ENCODE data around the gene TIPARP.

Gene TIPARP

DNA sequence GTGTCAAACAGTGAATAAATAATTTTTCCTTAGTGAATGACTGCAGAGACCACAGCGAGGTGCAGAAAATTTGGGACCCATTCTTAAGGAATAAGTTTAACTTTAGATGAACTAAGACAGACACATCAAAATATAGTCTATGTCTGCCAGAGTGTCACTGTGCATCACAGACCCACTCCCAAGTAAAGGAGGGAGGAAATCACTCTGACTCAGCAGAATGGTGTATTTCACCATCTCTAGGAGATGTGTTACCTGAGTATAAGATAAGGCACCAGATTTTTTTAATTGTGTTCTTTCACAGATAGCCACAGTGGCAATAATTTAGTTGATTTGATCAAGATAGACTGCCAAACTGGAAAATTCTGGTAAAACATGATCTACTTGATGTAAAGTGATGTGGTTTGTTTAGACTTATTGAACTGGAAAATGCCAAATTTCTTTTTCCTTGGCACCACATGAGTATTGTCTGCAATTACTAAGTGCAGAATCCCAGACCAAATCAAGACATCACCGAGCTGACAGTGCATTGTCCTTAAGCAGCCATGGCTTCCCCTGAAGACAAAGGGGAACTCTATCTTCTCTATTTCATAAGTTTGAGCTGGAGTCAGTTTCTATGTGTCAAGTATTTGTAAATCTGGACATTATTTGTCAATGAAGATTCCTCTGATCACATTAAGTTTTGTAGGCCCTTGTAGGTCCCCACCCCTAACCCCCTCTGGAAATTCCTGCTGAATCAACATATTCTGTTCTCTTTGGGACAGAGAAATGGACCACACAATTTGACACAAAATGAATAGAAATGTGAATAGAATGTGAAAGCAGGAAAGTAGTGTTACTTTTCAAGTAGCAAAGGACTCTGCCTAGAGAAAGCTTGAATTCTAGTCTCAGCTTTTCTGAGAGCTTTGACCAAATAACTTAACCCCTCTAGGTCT lies 47.6 kb downstream of the TIPARP start:
- no peak overlapping the region for H3K4me3 ChIP-seq (ENCODE audit: low read depth, low read length)
- CTCF ChIA-PET = no interaction called here
- H3K4me1 ChIP-seq (ENCODE audit: control insufficient read depth, insufficient read depth, low read length) = no peaks in the 10 kb centered on the region
- POLR2A ChIA-PET = no interaction called here
- H3K36me3 ChIP-seq (ENCODE audit: control insufficient read depth in 2 of 2, insufficient read depth in 1 of 2, low read length in 2 of 2) = no peaks in the 10 kb centered on the region
- TF ChIP-seq MZF1 (tag by site-specific recombination; IDR thresholded peaks at IDR 0.05; ENCODE audit: borderline replicate concordance) (no peak), HOXD13 (CRISPR knock-in tag; IDR thresholded peaks at IDR 0.05; ENCODE audit: borderline replicate concordance) (no peak), BCL11B (tag by site-specific recombination; IDR thresholded peaks at IDR 0.05; ENCODE audit: low read depth) (no peak), ZNF174 (tag by site-specific recombination; IDR thresholded peaks at IDR 0.05) (no peak), ZNF19 (tag by site-specific recombination; IDR thresholded peaks at IDR 0.05; ENCODE audit: low read depth) (no peak), ZBTB11 (tag by site-specific recombination; conservative IDR thresholded peaks at IDR 0.05; ENCODE audit: low read depth) (no peak), ZIC2 (tag by site-specific recombination; IDR thresholded peaks at IDR 0.05) (no peak), ZNF292 (tag by site-specific recombination; IDR thresholded peaks at IDR 0.05; ENCODE audit: borderline replicate concordance, low read depth) (no peak), ZNF501 (tag by site-specific recombination; IDR thresholded peaks at IDR 0.05) (no peak), ZNF266 (tag by site-specific recombination; IDR thresholded peaks at IDR 0.05; ENCODE audit: low read depth) (no peak), ZNF132 (tag by site-specific recombination; IDR thresholded peaks at IDR 0.05; ENCODE audit: borderline replicate concordance) (no peak), ZBTB7A (tag by site-specific recombination; IDR thresholded peaks at IDR 0.05; ENCODE audit: low read depth) (no peak), YY1 (tag by site-specific recombination; IDR thresholded peaks at IDR 0.05) (no peak), ZNF600 (tag by site-specific recombination; IDR thresholded peaks at IDR 0.05) (no peak)
- TF ChIP-seq, protein P1, sequence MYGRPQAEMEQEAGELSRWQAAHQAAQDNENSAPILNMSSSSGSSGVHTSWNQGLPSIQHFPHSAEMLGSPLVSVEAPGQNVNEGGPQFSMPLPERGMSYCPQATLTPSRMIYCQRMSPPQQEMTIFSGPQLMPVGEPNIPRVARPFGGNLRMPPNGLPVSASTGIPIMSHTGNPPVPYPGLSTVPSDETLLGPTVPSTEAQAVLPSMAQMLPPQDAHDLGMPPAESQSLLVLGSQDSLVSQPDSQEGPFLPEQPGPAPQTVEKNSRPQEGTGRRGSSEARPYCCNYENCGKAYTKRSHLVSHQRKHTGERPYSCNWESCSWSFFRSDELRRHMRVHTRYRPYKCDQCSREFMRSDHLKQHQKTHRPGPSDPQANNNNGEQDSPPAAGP (tag by site-specific recombination; IDR thresholded peaks at IDR 0.05) = no peak
- TF ChIP-seq, protein P2, sequence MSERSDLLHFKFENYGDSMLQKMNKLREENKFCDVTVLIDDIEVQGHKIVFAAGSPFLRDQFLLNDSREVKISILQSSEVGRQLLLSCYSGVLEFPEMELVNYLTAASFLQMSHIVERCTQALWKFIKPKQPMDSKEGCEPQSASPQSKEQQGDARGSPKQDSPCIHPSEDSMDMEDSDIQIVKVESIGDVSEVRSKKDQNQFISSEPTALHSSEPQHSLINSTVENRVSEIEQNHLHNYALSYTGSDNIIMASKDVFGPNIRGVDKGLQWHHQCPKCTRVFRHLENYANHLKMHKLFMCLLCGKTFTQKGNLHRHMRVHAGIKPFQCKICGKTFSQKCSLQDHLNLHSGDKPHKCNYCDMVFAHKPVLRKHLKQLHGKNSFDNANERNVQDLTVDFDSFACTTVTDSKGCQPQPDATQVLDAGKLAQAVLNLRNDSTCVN (tag by site-specific recombination; optimal IDR thresholded peaks at IDR 0.05) = no peak
- H3K27ac ChIP-seq (ENCODE audit: extremely low read depth, low read depth, low read length) = no peak overlapping the region
- no peaks in the 10 kb centered on the region for H3K9me3 ChIP-seq (ENCODE audit: control insufficient read depth, insufficient read depth, low read depth, low read length)

DNA sequence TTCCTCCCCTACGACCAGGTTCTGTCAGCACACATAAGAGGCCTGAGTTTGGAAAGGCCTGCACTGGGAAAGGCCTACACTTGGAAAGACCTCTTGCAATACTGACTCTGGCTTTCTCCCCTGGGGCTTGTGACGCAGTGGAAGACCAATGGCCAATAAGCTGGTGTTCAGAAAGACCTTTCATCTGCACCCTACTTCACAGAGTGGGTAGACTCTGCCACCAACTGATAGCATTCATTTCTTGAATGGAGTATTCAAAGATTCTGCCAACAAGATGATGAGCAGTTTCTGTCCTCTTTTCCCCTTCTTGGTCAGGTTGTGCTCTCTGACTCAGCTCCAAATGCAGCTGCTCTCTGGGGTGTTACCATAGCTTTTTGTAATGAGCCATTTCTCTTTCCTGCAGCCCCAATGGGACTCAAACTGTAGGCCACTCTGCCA lies 48.8 kb downstream of the TIPARP start:
- no peak overlapping the region for H3K27ac ChIP-seq (ENCODE audit: extremely low read depth, low read depth, low read length)
- H3K4me1 ChIP-seq (ENCODE audit: control insufficient read depth, insufficient read depth, low read length) = no peaks in the 10 kb centered on the region
- ChIA-PET POLR2A (no interaction called here), CTCF (no interaction called here)
- no peaks in the 10 kb centered on the region for H3K36me3 ChIP-seq (ENCODE audit: control insufficient read depth in 2 of 2, insufficient read depth in 1 of 2, low read length in 2 of 2)
- TF ChIP-seq SP3 (tag by site-specific recombination; IDR thresholded peaks at IDR 0.05) (no peak), ZNF777 (tag by site-specific recombination; IDR thresholded peaks at IDR 0.05; ENCODE audit: borderline replicate concordance) (no peak), ZNF146 (tag by site-specific recombination; IDR thresholded peaks at IDR 0.05) (no peak), ZNF311 (tag by site-specific recombination; IDR thresholded peaks at IDR 0.05; ENCODE audit: borderline replicate concordance) (no peak), KLF1 (tag by site-specific recombination; IDR thresholded peaks at IDR 0.05) (no peak), ZXDB (tag by site-specific recombination; IDR thresholded peaks at IDR 0.05) (no peak), ZNF830 (tag by site-specific recombination; IDR thresholded peaks at IDR 0.05; ENCODE audit: low read depth) (no peak), ZNF23 (tag by site-specific recombination; IDR thresholded peaks at IDR 0.05; ENCODE audit: borderline replicate concordance) (no peak), ZNF423 (tag by site-specific recombination; IDR thresholded peaks at IDR 0.05) (no peak), ZNF513 (tag by site-specific recombination; IDR thresholded peaks at IDR 0.05) (no peak)
- no peaks in the 10 kb centered on the region for H3K9me3 ChIP-seq (ENCODE audit: control insufficient read depth, insufficient read depth, low read depth, low read length)
- no peak overlapping the region for H3K4me3 ChIP-seq (ENCODE audit: low read depth, low read length)

Data from HEK293 (cell line).